SK-N-SH (cell line): Measurements from ENCODE around the gene PAQR7. TPM values are rescaled to one million over a fixed set of nuclear protein-coding genes. Genes with fewer than 3 reads are reported as not detected.

Experiments used
- CTCF ChIA-PET: fragments of 300-600, 350-600 bp; formaldehyde crosslinking; extraction: SDS; loops from one replicate; lab custom pipeline; 2021; lab: Yijun Ruan, JAX
- POLR2A ChIA-PET: fragments of 350-600 bp; sonication (Branson Sonifier 250); formaldehyde crosslinking; extraction: SDS; loops from one replicate; lab custom pipeline; 2020; ENCODE audit warnings: antibody characterized with exemption, inconsistent platforms; lab: Yijun Ruan, JAX
- DNase-seq: peaks from one replicate; pipeline ENCODE4 v3.0.0; 2012
- H2AFZ ChIP-seq: fragments of 200-600 bp; sonication (generic); 2 replicates; pipeline ENCODE4 v1.8.1; 2016; ENCODE audit warnings: antibody characterized with exemption, mild to moderate bottlenecking, low read depth
- H3F3A ChIP-seq: fragments of 200-600 bp; sonication (generic); replicated peaks from 2 replicates; pipeline ENCODE3; 2016; ENCODE audit warnings: antibody characterized with exemption, mild to moderate bottlenecking; ENCODE audit not compliant: insufficient read depth
- H3K27ac ChIP-seq, 2 experiments: fragments of 200-500 bp in 1 of 2; fragments of 200-600 bp in 1 of 2; sonication (Bioruptor generic) in 1 of 2; sonication (generic), shearing (Covaris generic) in 1 of 2; 2 replicates each; pipeline versions ENCODE4 v1.5.1 to v1.6.1; 2014 to 2016; ENCODE audit warnings: low read depth in 2 of 2, inconsistent platforms in 1 of 2, low read length in 1 of 2, mild to moderate bottlenecking in 1 of 2, mixed read lengths in 1 of 2
- H3K27me3 ChIP-seq: fragments of 200-600 bp; sonication (generic), shearing (Covaris generic); 2 replicates; pipeline ENCODE4 v1.6.1; 2016; ENCODE audit warnings: mixed run types; ENCODE audit not compliant: insufficient read depth
- H3K36me3 ChIP-seq, 2 experiments: fragments of 200-500 bp in 1 of 2; fragments of 200-600 bp in 1 of 2; sonication (Bioruptor generic) in 1 of 2; sonication (generic) in 1 of 2; replicated peaks in 1 of 2; 2 replicates each; pipeline versions ENCODE3 to v1.5.1; 2014 to 2016; ENCODE audit warnings: low read length in 1 of 2, mild to moderate bottlenecking in 1 of 2; ENCODE audit not compliant: insufficient read depth in 2 of 2, control insufficient read depth in 1 of 2
- H3K4me1 ChIP-seq, 2 experiments: fragments of 200-500 bp in 1 of 2; fragments of 200-600 bp in 1 of 2; sonication (Bioruptor generic) in 1 of 2; sonication (generic), shearing (Covaris generic) in 1 of 2; 2 replicates each; pipeline versions ENCODE4 v1.5.1 to v1.6.1; 2014 to 2016; ENCODE audit warnings: low read depth in 1 of 2, low read length in 1 of 2, mixed run types in 1 of 2; ENCODE audit not compliant: insufficient read depth in 2 of 2, control insufficient read depth in 1 of 2
- H3K4me2 ChIP-seq: fragments of 200-600 bp; sonication (generic), shearing (Covaris generic); 2 replicates; pipeline ENCODE4 v1.6.1; 2017; ENCODE audit warnings: mixed run types
- H3K4me3 ChIP-seq, 2 experiments: fragments of 200-500 bp in 1 of 2; fragments of 200-600 bp in 1 of 2; sonication (Bioruptor generic) in 1 of 2; sonication (generic), shearing (Covaris generic) in 1 of 2; 2 replicates each; pipeline versions ENCODE4 v1.5.1 to v1.8.1; 2014 to 2016; ENCODE audit warnings: low read depth in 2 of 2, inconsistent platforms in 1 of 2, low read length in 1 of 2, mild to moderate bottlenecking in 1 of 2, mixed read lengths in 1 of 2, moderate library complexity in 1 of 2
- H3K79me2 ChIP-seq: fragments of 200-600 bp; sonication (generic); 2 replicates; pipeline ENCODE4 v1.8.1; 2017; ENCODE audit warnings: mild to moderate bottlenecking; ENCODE audit not compliant: insufficient read depth
- H3K9ac ChIP-seq: fragments of 200-600 bp; sonication (generic); 2 replicates; pipeline ENCODE4 v1.6.1; 2017; ENCODE audit warnings: mixed run types
- H3K9me2 ChIP-seq: fragments of 200-600 bp; sonication (generic); 2 replicates; pipeline ENCODE4 v1.6.1; 2017; ENCODE audit warnings: mixed run types
- H3K9me3 ChIP-seq: fragments of 200-600 bp; sonication (generic); 2 replicates; pipeline ENCODE4 v1.6.1; 2017; ENCODE audit warnings: mixed run types, mild to moderate bottlenecking, moderate library complexity
- H4K20me1 ChIP-seq: fragments of 200-600 bp; sonication (generic); 2 replicates; pipeline ENCODE4 v1.6.1; 2017; ENCODE audit warnings: mild to moderate bottlenecking, mixed run types; ENCODE audit not compliant: insufficient read depth
- ELF1 ChIP-seq: IDR thresholded peaks from 2 replicates; pipeline ENCODE4 v1.4.0; 2012
- FOXJ3 ChIP-seq: sonication (generic); formaldehyde crosslinking; IDR thresholded peaks from 2 replicates; pipeline ENCODE4 v1.5.1; 2020; ENCODE audit warnings: mild to moderate bottlenecking, missing genetic modification reagents
- FOXM1 ChIP-seq: IDR thresholded peaks from 2 replicates; pipeline ENCODE4 v1.4.0; 2012; ENCODE audit warnings: low read depth, mild to moderate bottlenecking
- GABPA ChIP-seq: IDR thresholded peaks from 2 replicates; pipeline ENCODE4 v1.4.0; 2012; ENCODE audit warnings: low read depth, mild to moderate bottlenecking
- GATA2 ChIP-seq: sonication (generic); formaldehyde crosslinking; IDR thresholded peaks from 2 replicates; pipeline ENCODE4 v1.5.0; 2020; ENCODE audit warnings: mild to moderate bottlenecking, missing genetic modification reagents
- IRF3 ChIP-seq: fragments of 150-350 bp; IDR thresholded peaks from 2 replicates; pipeline ENCODE4 v1.6.1; 2016; ENCODE audit warnings: mild to moderate bottlenecking, low read depth, low read length
- MEF2A ChIP-seq: IDR thresholded peaks from 2 replicates; pipeline ENCODE4 v1.4.0; 2012; ENCODE audit warnings: low read depth, borderline replicate concordance
- MXI1 ChIP-seq: IDR thresholded peaks from 2 replicates; pipeline ENCODE4 v1.6.1; 2012; ENCODE audit warnings: mild to moderate bottlenecking, low read depth, low read length, improper control_type of control experiment
- NFIC ChIP-seq: IDR thresholded peaks from 2 replicates; pipeline ENCODE4 v1.4.0; 2012; ENCODE audit warnings: borderline replicate concordance
- NRF1 ChIP-seq: IDR thresholded peaks from 2 replicates; pipeline ENCODE4 v1.6.1; 2012; ENCODE audit warnings: low read depth, mild to moderate bottlenecking, low read length
- PBX3 ChIP-seq: IDR thresholded peaks from 2 replicates; pipeline ENCODE4; 2012
- RFX5 ChIP-seq: IDR thresholded peaks from 2 replicates; pipeline ENCODE4 v1.6.1; 2012; ENCODE audit warnings: mild to moderate bottlenecking, improper control_type of control experiment, low read length
- SIN3A ChIP-seq: IDR thresholded peaks from 2 replicates; pipeline ENCODE4 v1.6.1; 2012; ENCODE audit warnings: low read depth, mild to moderate bottlenecking, low read length, moderate library complexity, borderline replicate concordance
- TAF1 ChIP-seq: IDR thresholded peaks from 2 replicates; pipeline ENCODE4 v1.6.1; 2012; ENCODE audit warnings: low read depth, mild to moderate bottlenecking, low read length, moderate library complexity, borderline replicate concordance
- TCF12 ChIP-seq: IDR thresholded peaks from 2 replicates; pipeline ENCODE4 v1.4.0; 2012
- YY1 ChIP-seq: IDR thresholded peaks from 2 replicates; pipeline ENCODE4 v1.4.0; 2012; ENCODE audit warnings: low read depth, mild to moderate bottlenecking
- WGBS: methylation state at CpG from one replicate; pipeline ENCODE4 v1.1.6; 2017; ENCODE audit warnings: low lambda C conversion rate; 5-methylcytosine and 5-hydroxymethylcytosine counted together
- polyA plus RNA-seq, 3 experiments: library from polyadenylated mRNA; depleted of rRNA; stranded (reverse); fragments of >200 nt; gene quantifications; 2 replicates each; pipeline ENCODE4 v1.2.3, GENCODE V29; 2012

PAQR7 gene
- polyA plus RNA-seq, 1 of the 3 experiments (the other 2 are of a cell fraction), result 5.6 TPM

GRCh38 chr1:25821630-25822091 lies 53.8 kb downstream of the PAQR7 start:
- WGBS, result 75% methylated on average over 5 of the region's 5 CpGs
- Histone ChIP-seq H3K27ac (no peak overlapping the region), H3K9ac (no peak overlapping the region), H3K4me1 (peaks cover 8 to 29% of the 10 kb centered on the region in 2 experiments; a peak in 1 of 4 replicates), H3K36me3 (peaks cover 2 to 26% of the 10 kb centered on the region in 2 experiments), H3K79me2 (peaks cover 42% of the 10 kb centered on the region), H3K27me3 (no peaks in the 10 kb centered on the region), H3K4me2 (peak overlapping the region; percentile 100), H3K4me3 (peak overlapping the region; percentile 95 to 97; a peak in 3 of 4 replicates), H2AFZ (no peak overlapping the region), H3K9me2 (no peaks in the 10 kb centered on the region), H3K9me3 (no peaks in the 10 kb centered on the region), H3F3A (no peaks in the 10 kb centered on the region), H4K20me1 (peaks cover 7% of the 10 kb centered on the region; the same call in 1 of the 2 replicates)
- ChIA-PET POLR2A (no interaction called here), CTCF (interaction anchor here (0.6 to 2.7 kb wide), 5 partner anchors 10 to 212 kb away, joined by 3 to 8 read pairs (median 7); no protein-coding TSS in a partner anchor)
- TF ChIP-seq GATA2 (CRISPR knock-in tag) (no peak), MEF2A (no peak), PBX3 (no peak), NRF1 (no peak), GABPA (no peak), TCF12 (no peak), RFX5 (no peak), YY1 (no peak), NFIC (no peak), IRF3 (no peak), ELF1 (no peak), FOXJ3 (no peak)
- no peak for DNase-seq

- Histone ChIP-seq H3K27ac (peak overlapping the region; percentile 79 to 88; a peak in 2 of 4 replicates), H3K9me3 (no peaks in the 10 kb centered on the region), H2AFZ (no peak overlapping the region), H3K27me3 (no peaks in the 10 kb centered on the region), H3F3A (no peaks in the 10 kb centered on the region), H4K20me1 (peaks cover 7% of the 10 kb centered on the region; the same call in 1 of the 2 replicates), H3K4me2 (peak overlapping the region; percentile 100), H3K36me3 (peaks cover 0 to 25% of the 10 kb centered on the region in 2 experiments), H3K4me1 (peaks cover 8 to 29% of the 10 kb centered on the region in 2 experiments; a peak in 1 of 4 replicates), H3K79me2 (peaks cover 42% of the 10 kb centered on the region), H3K9ac (peak overlapping the region; percentile 92), H3K4me3 (peak overlapping the region; percentile 95 to 97), H3K9me2 (no peaks in the 10 kb centered on the region)
- ChIA-PET CTCF (interaction anchor here (0.7 to 2.7 kb wide), 5 partner anchors 10 to 211 kb away, joined by 3 to 8 read pairs (median 7); no protein-coding TSS in a partner anchor), POLR2A (interaction anchor here (1.7 kb wide), 1 partner anchor 54 kb away, joined by 5 read pairs; the partner anchor contains the start of gene PAQR7)
- TF ChIP-seq SIN3A, result no peak
- TF ChIP-seq ELF1, result no peak
- no peak for TF ChIP-seq IRF3
- TF ChIP-seq MXI1, result no peak
- TF ChIP-seq FOXM1, result no peak
- TF ChIP-seq NFIC, result no peak
- TF ChIP-seq TAF1, result no peak
- TF ChIP-seq YY1, result no peak
- no peak for TF ChIP-seq PBX3
- no peak for TF ChIP-seq RFX5
- TF ChIP-seq NRF1, result no peak
- WGBS, result 39% methylated on average over 10 of the region's 10 CpGs
- no peak for DNase-seq
Observed at GRCh38 chr1:25821112-25821476, 54.4 kb downstream of the PAQR7 start.
